A172 (cell line): ENCODE data around the gene ATG10. TPM values are rescaled to one million over a fixed set of nuclear protein-coding genes. Genes with fewer than 3 reads are reported as not detected.

ENCODE experiments used
- DNase-seq: peaks from one replicate; pipeline ENCODE4 v3.0.0-alpha.2; 2015; ENCODE audit warnings: low spot score
- total RNA-seq: library from RNA; depleted of rRNA; stranded (reverse); fragments of >200 nt; shearing (Covaris generic); gene quantifications from 2 replicates; pipeline ENCODE4 v1.2.3, GENCODE V29; 2014; rRNA removed

ATG10 gene
- total RNA-seq, 1 experiment from 2014 or later: 11.5 TPM

DNA sequence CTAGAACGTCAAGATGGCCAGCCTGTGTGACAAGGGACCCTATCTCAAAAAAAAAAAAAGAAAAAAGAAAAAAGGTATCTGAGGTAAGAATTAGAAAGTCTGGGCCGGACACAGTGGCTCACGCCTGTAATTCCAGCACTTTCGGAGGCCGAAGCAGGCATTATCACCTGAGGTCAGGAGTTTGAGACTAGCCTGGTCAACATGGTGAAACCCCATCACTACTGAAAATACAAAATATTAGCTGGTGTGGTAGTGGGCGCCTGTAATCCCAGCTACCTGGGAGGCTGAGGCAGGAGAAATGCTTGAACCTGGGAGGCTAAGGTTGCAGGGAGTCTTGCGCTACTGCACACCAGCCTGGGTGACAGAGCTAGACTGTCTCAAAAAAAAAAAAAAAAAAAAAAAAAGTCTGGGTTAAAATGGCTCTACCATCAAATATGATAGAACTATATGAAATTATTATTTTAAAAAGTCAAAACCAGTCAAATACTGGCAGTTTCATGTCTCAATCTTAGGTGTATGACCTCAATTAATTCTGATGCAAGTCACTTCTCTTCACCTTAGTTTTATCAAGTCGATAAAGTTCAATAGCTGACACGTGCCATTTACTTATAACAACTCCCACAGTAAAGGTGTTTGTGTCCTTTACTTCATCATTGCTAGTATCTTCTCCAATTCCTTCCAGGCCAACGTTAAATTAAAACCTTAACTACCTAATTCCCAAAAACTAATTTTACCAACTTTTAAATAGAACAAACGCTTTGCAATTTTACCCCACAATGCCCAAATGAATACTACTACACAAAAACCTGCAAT lies 305.2 kb downstream of the ATG10 start:
- no peak for DNase-seq

- peak; percentile 16 for DNase-seq
Measured at GRCh38 chr5:82277613-82277986, 305.8 kb downstream of the ATG10 start.

- DNase-seq: peak; percentile 89
Measured at GRCh38 chr5:82277987-82278710, 306.3 kb downstream of the ATG10 start, which contains the start of gene RPS23. Gene RPS23 (minus strand): TSS chr5:82278354. CDS start chr5:82278323, 31 bp downstream.

DNA sequence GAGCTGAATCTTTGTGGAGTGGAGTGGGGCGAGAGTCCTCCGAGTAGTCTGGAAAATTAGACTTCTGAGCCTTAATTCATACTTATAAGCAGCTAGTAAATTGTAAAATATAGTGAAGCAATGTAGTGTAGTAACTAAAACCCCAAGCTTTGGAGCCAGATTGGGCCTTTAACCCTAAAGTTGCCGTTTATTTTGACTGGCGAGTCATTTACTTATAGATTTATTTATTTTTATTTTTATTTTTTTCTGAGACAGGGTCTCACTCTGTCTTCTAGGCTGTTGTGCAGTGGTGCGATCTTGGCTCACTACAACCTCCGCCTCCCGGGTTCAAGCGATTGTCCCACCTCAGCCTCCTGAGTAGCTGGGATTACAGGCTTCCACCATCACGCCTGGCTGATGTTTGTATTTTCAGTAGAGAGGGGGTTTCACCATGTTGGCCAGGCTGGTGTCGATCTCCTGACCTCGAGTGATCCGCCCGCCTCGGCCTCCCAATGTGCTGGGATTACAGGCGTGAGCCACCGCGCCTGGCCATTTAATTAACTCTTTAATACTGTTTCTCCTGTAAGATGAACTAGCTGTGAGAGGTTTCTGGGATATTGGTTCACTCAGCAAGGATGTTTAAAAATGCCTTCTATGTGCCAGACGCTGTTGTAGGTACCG lies 307.0 kb downstream of the ATG10 start:
- DNase-seq: no peak

DNA sequence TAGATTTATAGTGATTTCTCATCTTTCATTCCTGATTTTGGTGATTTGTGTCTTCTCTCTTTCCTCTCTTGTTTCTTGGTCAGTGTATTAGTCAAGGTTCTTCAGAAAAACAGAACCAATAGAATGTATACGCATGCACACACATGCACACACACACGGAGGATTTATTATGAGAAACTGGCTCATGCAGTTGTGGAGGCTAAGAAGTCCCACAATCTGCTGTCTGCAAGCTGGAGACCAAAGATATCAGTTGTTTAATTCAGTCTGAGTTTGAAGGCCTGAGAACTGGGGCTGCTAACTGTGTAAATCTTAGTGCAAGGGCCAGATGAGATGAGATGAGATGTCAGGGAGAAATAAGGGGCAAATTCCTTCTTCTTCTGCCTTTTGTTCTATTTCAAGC lies 312.1 kb downstream of the ATG10 start:
- DNase-seq: no peak

- no peak for DNase-seq
Measured at GRCh38 chr5:82285206-82285605, 313.4 kb downstream of the ATG10 start.

- no peak for DNase-seq
Measured at GRCh38 chr5:82287625-82288024, 315.8 kb downstream of the ATG10 start.

DNA sequence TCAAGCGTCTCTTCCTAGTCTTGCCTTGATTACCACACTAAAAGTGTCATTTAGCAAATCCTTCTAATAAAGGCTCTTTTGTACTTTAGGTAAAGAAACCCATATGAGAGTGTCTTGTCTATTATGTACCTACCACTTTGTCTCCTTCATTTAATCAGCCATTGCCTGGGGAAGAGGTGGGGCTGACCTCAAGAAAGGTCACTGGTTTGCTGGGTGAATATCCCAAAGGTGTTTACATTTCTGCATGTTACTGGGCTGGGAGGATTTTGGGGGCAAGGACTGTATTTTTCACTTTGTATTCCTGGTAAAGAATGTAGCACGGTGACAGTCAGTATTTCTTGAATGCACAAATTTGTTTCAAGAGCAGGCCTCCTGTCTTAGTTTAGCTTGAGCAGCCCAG lies 318.2 kb downstream of the ATG10 start:
- DNase-seq: no peak

DNA sequence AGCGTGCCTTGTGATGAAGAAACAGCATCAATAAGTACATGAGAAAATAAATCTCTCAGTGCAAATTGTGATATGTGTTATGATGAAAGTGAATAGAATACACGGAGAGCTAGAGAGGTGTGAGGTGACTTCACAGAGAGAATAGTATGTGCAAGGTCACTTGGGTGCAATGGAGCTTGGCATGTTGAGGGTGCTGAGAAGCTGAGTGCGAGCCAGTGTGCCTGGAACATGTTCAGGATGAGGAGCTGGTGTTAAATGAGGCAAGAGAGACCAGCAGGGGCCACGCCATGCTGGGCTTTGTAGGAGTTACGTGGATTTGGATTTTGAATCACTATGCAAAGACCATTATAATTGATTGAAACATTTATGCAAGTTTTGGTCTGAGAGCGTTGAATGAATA lies 319.1 kb downstream of the ATG10 start:
- no peak for DNase-seq

DNA sequence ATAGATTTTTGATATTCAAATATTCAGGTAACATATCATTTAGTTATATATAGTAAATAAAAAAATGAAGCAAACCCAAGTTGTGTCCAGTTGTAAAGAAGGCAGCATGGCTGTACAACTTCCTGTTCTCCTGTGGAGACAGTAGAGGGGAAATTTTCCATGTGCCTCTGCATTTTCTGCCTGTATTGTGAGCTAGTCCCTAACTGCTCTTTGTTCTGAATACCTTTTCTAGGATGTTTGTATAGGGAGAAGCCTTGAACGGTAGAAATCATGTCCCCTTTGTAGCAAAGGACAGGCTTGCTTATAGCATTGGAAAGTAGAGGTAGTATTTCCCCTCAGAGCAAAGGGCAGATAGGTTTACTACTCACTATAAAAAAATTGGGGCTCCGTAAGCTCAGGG lies 319.6 kb downstream of the ATG10 start:
- DNase-seq: no peak

DNA sequence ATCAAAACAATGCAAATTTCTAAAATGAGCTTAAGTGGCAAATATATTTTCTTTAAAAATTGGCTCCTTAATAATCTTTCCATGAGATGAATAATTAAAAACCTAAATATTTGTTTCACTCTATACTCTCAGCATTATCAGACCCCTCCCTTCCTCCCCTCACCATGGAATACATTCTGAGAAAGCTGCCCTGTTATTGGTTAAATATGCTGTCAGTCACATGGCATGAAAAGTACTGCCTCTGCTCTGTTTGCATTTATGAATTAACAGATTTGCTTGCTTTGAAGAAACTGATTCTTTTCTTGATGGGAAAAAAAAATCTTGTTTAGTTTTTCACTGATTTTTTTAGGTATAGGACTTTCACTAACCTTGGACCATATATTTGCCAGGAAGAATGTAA lies 323.3 kb downstream of the ATG10 start:
- DNase-seq: no peak

DNA sequence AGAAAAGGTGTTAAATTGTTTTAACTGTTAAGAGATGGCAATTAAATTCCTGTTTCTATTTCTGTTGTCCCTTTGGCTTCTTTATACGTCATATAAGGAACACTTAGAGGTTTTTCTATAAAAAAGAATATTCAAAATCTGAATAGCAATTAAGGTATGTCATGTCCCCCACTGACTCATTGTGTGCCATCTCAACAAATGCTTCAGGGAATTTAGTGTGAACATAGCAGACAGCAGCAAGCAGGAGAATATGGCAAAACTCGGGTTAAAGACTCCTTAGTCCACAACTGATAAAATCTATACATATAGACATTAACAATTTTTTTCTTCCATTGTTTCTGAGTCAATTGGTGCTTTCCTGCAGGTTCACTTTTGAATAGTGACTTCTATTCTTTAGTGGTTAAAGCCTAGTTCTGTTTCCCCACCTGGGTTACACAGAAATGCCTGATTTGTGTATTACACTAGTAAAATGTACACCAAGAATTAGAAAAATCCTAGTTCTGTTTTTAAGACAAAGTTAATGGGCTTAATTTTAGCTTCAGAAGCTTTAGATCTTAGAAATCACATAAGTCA lies 324.2 kb downstream of the ATG10 start:
- no peak for DNase-seq

DNA sequence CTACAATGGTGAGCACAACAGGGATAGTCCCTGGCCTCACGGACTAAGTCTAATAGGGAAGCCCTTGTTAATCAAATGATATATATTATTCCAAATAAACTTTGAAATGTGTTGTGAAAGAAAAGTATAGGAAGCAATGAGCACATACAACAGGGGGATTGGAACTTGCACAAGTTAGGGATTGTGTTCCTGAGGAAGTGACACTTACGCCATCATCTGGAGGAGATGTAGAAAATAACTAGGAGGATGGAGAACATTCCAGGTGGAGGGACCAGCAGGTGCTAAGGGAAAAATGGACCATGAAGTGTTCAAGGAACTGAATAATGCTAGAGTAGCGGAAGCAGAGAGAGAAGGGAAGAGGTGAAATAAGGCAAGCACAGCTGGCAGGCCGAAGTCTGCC lies 325.1 kb downstream of the ATG10 start:
- no peak for DNase-seq

DNA sequence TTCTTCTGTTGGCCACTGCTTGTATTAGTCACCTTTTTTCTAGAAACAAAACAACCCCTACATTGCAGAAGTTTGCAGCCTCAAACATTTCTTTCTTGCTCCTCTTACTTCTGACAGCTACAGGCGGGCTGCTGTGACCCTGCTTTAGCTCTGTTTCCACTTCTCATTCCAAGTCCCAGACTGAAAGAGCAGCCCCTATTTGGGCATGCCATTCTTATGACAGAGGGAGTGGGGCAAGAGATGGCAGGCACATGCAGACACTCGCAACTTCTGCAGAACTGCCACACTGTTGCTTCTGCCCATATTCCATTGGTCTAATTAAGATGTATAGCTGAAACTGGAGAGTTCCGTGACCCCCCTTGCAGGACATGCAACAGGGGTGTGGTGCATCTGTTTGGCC lies 325.9 kb downstream of the ATG10 start:
- no peak for DNase-seq

DNA sequence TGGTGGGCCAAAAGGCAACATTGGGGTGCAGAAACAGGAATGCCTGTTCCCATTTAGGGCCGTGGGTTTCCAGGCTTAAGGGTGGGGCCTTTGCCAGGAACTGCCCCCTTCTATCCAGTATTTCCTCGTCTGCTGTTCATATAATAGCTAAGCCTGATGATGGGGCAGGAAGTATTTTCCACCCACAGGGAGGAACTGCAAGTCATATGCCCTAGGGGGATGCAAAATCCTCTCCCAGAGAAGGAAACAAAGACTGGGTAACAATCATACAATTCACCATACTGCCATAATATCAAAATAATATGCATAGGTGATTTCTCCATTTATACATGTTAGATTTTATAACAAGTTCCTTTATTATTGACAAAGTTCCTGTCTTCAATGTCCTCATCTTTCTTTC lies 326.8 kb downstream of the ATG10 start:
- no peak for DNase-seq

GRCh38 chr5:82301190-82301589 lies 329.4 kb downstream of the ATG10 start:
- DNase-seq: no peak

Other genes starting within 250 kb of the ATG10 start
- 11.9 and 12.4 TPM in 2 replicates for gene SSBP2, start 220.9 kb upstream of the ATG10 start, total RNA-seq